ENCODE results near the gene PRR5. TPM values are rescaled to one million over a fixed set of nuclear protein-coding genes. Genes with fewer than 3 reads are reported as not detected.

The PRR5 gene
- total and polyA plus RNA-seq, 2 donors (not counting 1 experiment from before 2014, with no cell fraction given) = 18.4 to 36.1 TPM

DNA sequence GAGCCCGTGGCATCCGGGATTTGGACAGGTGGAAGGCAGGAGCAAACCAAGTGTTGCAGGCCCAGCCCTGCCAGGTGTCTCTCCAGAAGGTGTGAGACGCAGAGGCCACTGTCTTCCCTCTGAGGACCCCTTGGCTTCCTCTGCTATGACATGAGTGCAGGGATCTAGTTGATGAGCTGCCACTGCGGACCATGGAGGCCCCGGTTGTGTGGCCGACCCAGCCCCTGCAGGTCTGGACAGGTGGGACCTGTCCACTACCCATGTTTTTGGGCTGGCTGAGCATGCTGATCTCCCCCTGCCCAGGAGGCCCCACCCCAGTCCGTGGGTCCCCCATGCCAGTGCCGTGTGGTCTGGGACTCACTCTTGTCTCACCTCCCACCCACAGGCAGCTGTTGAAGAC is 22.9 kb downstream of the PRR5 start:
- H3K9ac ChIP-seq (ENCODE audit: low read length) = no peak overlapping the region
- peaks cover 3% of the 10 kb centered on the region for H3K79me2 ChIP-seq (ENCODE audit: control insufficient read depth, insufficient read depth, low read length)
- peaks cover 0 to 12% of the 10 kb centered on the region in 2 experiments for H3K36me3 ChIP-seq (replicated peaks in 1 of 2; ENCODE audit: control extremely low read depth in 1 of 2, control insufficient read depth in 1 of 2, extremely low read depth in 1 of 2, insufficient read depth in 2 of 2, low read length in 1 of 2)
- TF ChIP-seq, protein P1, sequence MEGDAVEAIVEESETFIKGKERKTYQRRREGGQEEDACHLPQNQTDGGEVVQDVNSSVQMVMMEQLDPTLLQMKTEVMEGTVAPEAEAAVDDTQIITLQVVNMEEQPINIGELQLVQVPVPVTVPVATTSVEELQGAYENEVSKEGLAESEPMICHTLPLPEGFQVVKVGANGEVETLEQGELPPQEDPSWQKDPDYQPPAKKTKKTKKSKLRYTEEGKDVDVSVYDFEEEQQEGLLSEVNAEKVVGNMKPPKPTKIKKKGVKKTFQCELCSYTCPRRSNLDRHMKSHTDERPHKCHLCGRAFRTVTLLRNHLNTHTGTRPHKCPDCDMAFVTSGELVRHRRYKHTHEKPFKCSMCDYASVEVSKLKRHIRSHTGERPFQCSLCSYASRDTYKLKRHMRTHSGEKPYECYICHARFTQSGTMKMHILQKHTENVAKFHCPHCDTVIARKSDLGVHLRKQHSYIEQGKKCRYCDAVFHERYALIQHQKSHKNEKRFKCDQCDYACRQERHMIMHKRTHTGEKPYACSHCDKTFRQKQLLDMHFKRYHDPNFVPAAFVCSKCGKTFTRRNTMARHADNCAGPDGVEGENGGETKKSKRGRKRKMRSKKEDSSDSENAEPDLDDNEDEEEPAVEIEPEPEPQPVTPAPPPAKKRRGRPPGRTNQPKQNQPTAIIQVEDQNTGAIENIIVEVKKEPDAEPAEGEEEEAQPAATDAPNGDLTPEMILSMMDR (IDR thresholded peaks at IDR 0.05) = no peak
- H4K20me1 ChIP-seq (ENCODE audit: control insufficient read depth, insufficient read depth, low read length, poor library complexity, severe bottlenecking) = no peaks in the 10 kb centered on the region
- 93% methylated on average over 8 of the region's 8 CpGs for WGBS (ENCODE audit: insufficient coverage)
- no peaks in the 10 kb centered on the region for H3K9me3 ChIP-seq (ENCODE audit: control extremely low read depth in 1 of 3, control insufficient read depth in 2 of 3, insufficient read depth in 1 of 3, low read length in 2 of 3)
- intact Hi-C loops (cut with micrococcal nuclease) = no loop called here
- H3K27ac Mint-ChIP-seq = no peak overlapping the region
- peaks cover 12% of the 10 kb centered on the region for H3K4me1 Mint-ChIP-seq
- H3K27me3 ChIP-seq (replicated peaks in 1 of 4; ENCODE audit: control extremely low read depth in 1 of 4, control insufficient read depth in 3 of 4, insufficient read depth in 4 of 4, low read length in 3 of 4) = no peaks in the 10 kb centered on the region
- no peak overlapping the region for H3K4me2 ChIP-seq (replicated peaks; ENCODE audit: low read depth, low read length, poor library complexity, severe bottlenecking)
- ATAC-seq (ENCODE audit: low read depth) = no peak
- POLR2A ChIA-PET = no interaction called here
- no peaks in the 10 kb centered on the region for H3K9me3 Mint-ChIP-seq (ENCODE audit: insufficient read depth)
- no peak for DNase-seq
- no peaks in the 10 kb centered on the region for H3K27me3 Mint-ChIP-seq
- peaks cover 0 to 12% of the 10 kb centered on the region in 2 donors for H3K4me1 ChIP-seq (ENCODE audit: control insufficient read depth in 2 of 2, insufficient read depth in 2 of 2, low read length in 2 of 2)
- CTCF ChIA-PET = interaction anchor here (0.7 kb wide), 1 partner anchor 23 kb away, joined by 5 read pairs; the partner anchor contains the start of gene PRR5
- H3K4me3 ChIP-seq (ENCODE audit: control extremely low read depth in 1 of 5, extremely low read depth in 1 of 5, insufficient read depth in 1 of 5, low read depth in 2 of 5, low read length in 4 of 5) = no peak overlapping the region
- no peak overlapping the region for H3K4me3 Mint-ChIP-seq
- H2AFZ ChIP-seq (ENCODE audit: insufficient read depth, low read depth, low read length, poor library complexity, severe bottlenecking) = no peak overlapping the region
- H3K27ac ChIP-seq (ENCODE audit: low read length in 2 of 2) = no peak overlapping the region

- ATAC-seq (ENCODE audit: low read depth) (no peak), DNase-seq (no peak)
- POLR2A ChIA-PET = no interaction called here
- H3K36me3 ChIP-seq (replicated peaks in 1 of 2; ENCODE audit: control extremely low read depth in 1 of 2, control insufficient read depth in 1 of 2, extremely low read depth in 1 of 2, insufficient read depth in 2 of 2, low read length in 1 of 2) = peaks cover 0 to 10% of the 10 kb centered on the region in 2 experiments
- CTCF ChIA-PET = no interaction called here
- 95% methylated on average over 11 of the region's 11 CpGs for WGBS (ENCODE audit: insufficient coverage)
- no peak overlapping the region for H3K4me2 ChIP-seq (replicated peaks; ENCODE audit: low read depth, low read length, poor library complexity, severe bottlenecking)
- no peaks in the 10 kb centered on the region for H3K9me3 Mint-ChIP-seq (ENCODE audit: insufficient read depth)
- H3K4me1 ChIP-seq (ENCODE audit: control insufficient read depth in 2 of 2, insufficient read depth in 2 of 2, low read length in 2 of 2) = peaks cover 0 to 13% of the 10 kb centered on the region in 2 donors
- no peak overlapping the region for H3K27ac Mint-ChIP-seq
- no peak overlapping the region for H3K9ac ChIP-seq (ENCODE audit: low read length)
- intact Hi-C loops (cut with micrococcal nuclease) = no loop called here
- no peaks in the 10 kb centered on the region for H3K9me3 ChIP-seq (ENCODE audit: control extremely low read depth in 1 of 3, control insufficient read depth in 2 of 3, insufficient read depth in 1 of 3, low read length in 2 of 3)
- no peak overlapping the region for H3K4me3 Mint-ChIP-seq
- no peaks in the 10 kb centered on the region for H3K27me3 Mint-ChIP-seq
- H3K27me3 ChIP-seq (replicated peaks in 1 of 4; ENCODE audit: control extremely low read depth in 1 of 4, control insufficient read depth in 3 of 4, insufficient read depth in 4 of 4, low read length in 3 of 4) = no peaks in the 10 kb centered on the region
- TF ChIP-seq EZH2 (IDR thresholded peaks at IDR 0.05; ENCODE audit: borderline replicate concordance, insufficient read depth, low read depth, low read length, poor library complexity, severe bottlenecking) = no peak
- TF ChIP-seq, protein P1 (IDR thresholded peaks at IDR 0.05) = no peak
- H3K4me1 Mint-ChIP-seq = peaks cover 7% of the 10 kb centered on the region
- no peak overlapping the region for H3K27ac ChIP-seq (ENCODE audit: low read length in 2 of 2)
- no peaks in the 10 kb centered on the region for H4K20me1 ChIP-seq (ENCODE audit: control insufficient read depth, insufficient read depth, low read length, poor library complexity, severe bottlenecking)
- no peak overlapping the region for H3K4me3 ChIP-seq (ENCODE audit: control extremely low read depth in 1 of 5, extremely low read depth in 1 of 5, insufficient read depth in 1 of 5, low read depth in 2 of 5, low read length in 4 of 5)
- H2AFZ ChIP-seq (ENCODE audit: insufficient read depth, low read depth, low read length, poor library complexity, severe bottlenecking) = no peak overlapping the region
- peaks cover 3% of the 10 kb centered on the region for H3K79me2 ChIP-seq (ENCODE audit: control insufficient read depth, insufficient read depth, low read length)
Measured at GRCh38 chr22:44726439-44726838, 24.4 kb downstream of the PRR5 start.

All from B cell (primary cell).